Non-pigmented ciliary epithelial cell (primary cell): ENCODE data around the gene SERPINB6.
A peak's percentile ranks its signal among the peaks of the same experiment; 100 is the strongest.
"Not testable (repeated sequence)": the region's sequence is repeated elsewhere in the genome, so short reads cannot be mapped to it uniquely, and the experiment has no call there.

Experiments
- DNase-seq: peaks from one replicate; pipeline ENCODE4 v3.0.0-alpha.2; 2010; ENCODE audit warnings: low read depth

SERPINB6 gene

GRCh38 chr6:2958331-2958711 is 13.0 kb downstream of the SERPINB6 start:
- no peak for DNase-seq

- DNase-seq = no peak
Measured at GRCh38 chr6:2957696-2958330, 13.6 kb downstream of the SERPINB6 start.

DNA sequence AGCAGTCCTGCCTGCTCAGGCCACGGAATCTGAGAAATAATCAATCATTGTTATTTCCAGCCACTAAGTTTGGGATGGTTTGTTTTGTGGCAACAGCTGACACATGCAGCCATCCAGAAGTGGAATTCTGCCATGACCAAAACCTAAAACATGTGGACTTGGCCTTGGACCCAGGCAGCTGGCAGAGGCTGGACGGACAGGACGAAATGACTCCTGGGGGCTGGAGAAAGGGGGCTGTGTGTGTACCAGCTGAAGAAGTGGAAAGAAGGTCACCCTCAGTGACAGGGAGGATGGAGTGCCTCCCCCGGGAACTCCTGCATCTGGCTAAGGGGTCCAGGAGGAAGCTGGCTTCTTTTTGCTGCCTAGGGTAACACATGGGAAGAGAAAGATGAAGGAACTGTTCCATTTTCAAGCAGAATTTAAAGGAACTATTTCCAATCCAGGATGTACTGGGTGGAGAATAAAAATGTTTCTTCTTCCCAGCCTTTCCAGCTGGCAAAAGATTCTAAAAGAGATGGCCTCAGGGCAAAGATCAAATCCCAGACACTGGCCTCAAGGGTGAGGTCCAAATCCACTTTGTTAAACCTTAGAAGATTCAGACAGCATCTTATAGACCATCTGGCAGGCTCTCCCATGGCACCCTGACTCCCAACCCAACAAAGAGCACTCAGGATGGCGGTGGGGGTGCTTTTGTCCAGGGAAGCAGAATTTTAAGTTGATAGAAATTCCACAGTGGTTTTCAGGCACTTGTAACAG is 14.3 kb downstream of the SERPINB6 start:
- DNase-seq = no peak

GRCh38 chr6:2953098-2953497 is 18.3 kb downstream of the SERPINB6 start:
- DNase-seq = no peak

DNA sequence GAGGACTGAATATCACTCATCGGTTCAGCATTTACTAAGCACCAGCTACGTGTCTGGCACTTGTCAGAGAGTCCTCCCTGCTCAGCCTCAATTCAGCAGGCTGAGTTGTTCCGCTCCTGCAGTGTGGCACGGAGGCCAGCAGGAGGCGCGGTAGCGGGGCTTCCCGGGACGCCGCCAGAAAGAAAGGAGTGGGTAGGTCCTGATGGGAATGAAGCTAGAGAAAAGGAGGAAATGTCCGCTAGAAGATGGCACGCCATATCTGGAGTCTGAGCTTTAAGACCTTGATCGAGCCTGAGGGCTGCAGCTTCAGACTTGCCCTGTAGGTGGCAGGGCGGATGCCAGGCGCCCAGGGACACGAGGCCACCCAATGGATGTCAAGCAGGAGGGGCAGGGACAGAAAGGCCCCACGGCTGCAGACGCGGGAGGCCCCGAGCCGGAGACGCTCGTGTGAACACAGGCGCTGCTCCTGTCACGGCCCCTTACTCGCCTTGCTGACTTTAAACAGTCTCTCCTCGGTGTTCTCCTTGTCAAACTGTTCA is 18.7 kb downstream of the SERPINB6 start:
- peak; percentile 40 for DNase-seq

- DNase-seq = no peak
Measured at GRCh38 chr6:2951728-2952127, 19.6 kb downstream of the SERPINB6 start.

- no peak for DNase-seq
Measured at GRCh38 chr6:2950713-2951112, 20.7 kb downstream of the SERPINB6 start.

DNA sequence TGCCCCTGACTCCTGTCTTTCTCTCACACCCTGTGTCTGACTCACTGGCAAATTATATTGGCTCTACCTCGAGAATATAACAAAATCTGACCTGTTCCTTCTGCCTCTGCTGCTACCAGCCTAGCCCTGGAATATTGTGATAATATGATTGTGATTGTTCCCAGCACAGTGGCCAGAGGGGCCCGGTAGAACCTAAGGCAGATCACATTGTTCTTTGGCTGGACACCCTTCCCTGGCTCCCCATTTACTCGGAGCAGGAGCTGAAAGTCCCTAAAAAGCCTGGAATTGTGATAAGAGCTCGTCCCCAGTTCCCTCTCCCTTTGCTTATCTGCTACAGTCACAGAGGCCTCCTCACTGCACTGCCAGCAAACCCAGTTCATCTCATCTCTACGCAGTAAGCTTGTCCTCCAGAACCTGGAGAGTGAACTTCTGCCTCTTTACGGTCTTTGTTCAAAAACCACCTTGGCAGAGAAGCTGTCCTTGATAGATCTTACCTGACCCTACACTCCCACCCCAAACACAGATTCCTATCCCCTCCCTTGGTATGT is 21.8 kb downstream of the SERPINB6 start:
- no peak for DNase-seq

GRCh38 chr6:2949121-2949520 is 22.2 kb downstream of the SERPINB6 start:
- no peak for DNase-seq

- DNase-seq = no peak
Measured at GRCh38 chr6:2948228-2949025, 22.9 kb downstream of the SERPINB6 start.

GRCh38 chr6:2947445-2947844 is 23.9 kb downstream of the SERPINB6 start:
- no peak for DNase-seq

GRCh38 chr6:2945153-2945452 is 26.3 kb downstream of the SERPINB6 start:
- DNase-seq = no peak

DNA sequence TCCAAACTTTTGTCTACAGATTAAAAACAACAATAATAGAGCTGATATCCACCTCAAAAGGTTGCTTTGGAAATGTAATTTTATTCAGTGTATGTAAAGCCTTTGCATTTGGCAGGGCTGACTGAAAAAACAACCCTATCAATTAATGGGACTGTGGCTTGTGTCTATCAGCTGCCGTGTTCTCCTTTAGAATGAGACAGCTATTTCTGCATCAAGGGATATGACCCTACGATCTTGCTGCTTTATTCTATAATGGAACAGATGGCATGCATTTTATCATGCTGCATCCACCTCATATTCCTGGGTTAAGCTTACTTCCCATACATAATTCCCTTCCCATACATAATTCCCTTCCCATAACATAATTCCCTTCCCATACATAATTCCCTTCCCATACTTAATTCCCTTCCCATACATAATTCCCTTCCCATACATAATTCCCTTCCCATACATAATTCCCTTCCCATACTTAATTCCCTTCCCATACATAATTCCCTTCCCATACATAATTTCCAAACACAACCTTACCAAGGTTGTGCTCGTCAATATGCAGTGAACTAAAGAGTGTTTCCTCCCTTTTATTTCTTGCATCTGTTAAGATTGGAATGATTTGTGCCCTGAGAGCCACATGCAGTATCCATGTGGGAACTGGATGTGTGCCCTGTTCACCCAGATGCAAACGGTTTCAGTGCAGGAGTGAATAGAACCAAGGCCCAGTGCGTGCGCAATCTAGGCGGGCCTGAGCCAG is 26.8 kb downstream of the SERPINB6 start:
- no peak for DNase-seq

- DNase-seq = no peak
Measured at GRCh38 chr6:2943564-2943955, 27.8 kb downstream of the SERPINB6 start.

DNA sequence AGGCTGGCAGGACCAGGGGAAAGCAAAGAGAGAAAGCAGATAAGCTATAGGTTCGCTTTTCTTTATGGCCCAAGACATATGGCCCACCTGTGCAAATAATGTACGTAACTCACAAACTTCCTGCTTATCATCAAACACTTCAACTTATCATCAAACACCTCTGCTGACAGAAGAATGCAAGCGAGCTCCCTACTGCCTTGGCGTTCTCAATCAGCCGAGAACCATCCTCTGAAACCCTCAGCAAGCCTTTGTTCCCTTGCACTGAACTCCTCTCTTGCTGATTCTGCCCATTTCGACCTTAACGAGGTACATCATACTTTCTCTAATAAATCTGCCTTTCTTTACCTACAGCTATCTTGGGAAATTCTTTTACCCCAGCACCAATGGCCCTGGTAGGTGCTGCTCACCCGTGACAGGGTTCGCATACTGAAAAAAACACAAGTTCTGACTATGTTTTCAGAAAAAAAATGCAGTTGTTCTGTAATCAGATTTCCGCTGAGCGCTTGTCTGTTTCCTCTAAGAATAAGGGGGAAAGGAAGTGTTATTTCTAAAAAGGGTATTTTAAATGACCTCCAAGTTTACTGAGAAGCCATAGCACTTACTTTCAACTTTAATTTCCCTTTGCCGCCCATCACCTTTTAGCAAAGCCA is 28.3 kb downstream of the SERPINB6 start:
- DNase-seq = no peak

DNA sequence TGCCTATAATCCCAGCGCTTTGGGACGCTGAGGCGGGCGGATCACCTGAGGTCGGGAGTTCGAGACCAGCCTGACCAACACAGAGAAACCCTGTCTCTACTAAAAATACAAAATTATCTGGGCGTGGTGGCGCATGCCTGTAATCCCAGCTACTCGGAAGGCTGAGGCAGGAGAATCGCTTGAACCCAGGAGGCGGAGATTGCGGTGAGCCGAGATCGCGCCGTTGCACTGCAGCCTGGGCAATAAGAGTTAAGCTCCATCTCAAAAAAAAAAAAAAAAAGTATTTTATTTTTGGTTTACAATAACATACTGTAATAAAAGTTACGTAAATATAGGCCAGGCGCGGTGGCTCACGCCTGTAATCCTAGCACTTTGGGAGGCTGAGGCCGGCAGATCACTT is 29.3 kb downstream of the SERPINB6 start:
- DNase-seq = not testable (repeated sequence)

DNA sequence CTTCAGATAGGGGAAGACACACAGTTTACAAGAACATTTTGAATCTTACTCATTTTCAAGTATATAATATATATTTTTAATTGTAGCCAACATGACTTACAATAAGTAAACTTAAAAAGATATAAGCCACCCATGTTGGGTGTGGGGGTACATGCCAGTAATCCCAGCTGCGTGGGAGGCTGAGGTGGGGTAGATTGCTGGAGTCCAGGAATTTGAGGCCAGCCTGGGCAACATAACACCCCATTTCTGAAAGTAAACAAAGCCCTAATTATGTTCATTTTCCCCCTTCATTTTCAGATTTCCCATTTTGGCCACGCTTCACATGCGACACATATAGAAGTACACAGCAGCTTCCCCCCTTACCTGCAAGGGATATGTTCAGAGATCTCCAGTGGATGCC is 30.5 kb downstream of the SERPINB6 start:
- DNase-seq = no peak

DNA sequence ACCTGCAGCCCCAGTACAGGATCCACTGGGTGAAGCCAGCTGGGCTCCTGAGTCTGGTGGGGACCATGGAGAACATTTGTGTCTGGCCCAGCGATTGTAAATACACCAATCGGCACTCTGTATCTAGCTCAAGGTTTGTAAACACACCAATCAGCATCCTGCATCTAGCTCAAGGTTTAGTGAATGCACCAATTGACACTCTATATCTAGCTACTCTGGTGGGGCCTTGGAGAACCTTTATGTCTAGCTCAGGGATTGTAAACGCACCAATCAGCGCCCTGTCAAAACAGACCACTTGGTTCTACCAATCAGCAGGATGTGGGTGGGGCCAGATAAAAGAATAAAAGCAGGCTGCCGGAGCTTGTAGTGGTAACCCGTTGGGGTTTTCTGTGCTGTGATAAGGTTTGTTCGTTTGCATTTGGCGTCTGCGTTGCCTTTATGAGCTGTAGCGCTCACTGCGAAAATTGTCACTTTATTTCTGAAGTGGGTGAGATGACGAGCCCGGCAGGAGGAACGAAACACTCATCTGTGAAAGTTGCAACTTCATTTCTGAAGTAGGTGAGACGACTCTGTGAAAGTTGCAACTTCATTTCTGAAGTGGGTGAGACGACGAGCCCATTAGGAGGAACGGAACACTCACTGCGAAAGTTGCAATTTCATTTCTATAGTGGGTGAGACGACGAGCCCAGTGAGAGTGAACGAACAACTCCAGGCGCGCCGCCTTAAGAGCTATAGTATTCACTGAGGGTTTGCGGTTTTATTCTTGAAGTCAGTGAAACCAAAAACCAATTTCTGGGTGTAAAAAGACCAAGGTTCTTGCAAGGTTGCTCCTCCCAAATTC is 31.1 kb downstream of the SERPINB6 start:
- DNase-seq = no peak

- no peak for DNase-seq
Measured at GRCh38 chr6:2939315-2940009, 31.9 kb downstream of the SERPINB6 start.

- DNase-seq = no peak
Measured at GRCh38 chr6:2938632-2939083, 32.7 kb downstream of the SERPINB6 start.
